ENCODE results near the gene NUMA1.

The NUMA1 gene

GRCh38 chr11:72069787-72070251, 10.5 kb downstream of the NUMA1 start:
- Histone ChIP-seq H3K79me2 (peaks cover 8% of the 10 kb centered on the region), H3K9ac (no peak overlapping the region), H2AFZ (peak overlapping the region; percentile 64), H3K9me3 (ENCODE audit: control insufficient read depth, low read length) (no peaks in the 10 kb centered on the region), H3K4me3 (ENCODE audit: low read depth, low read length) (peak overlapping the region; percentile 16), H3K4me2 (ENCODE audit: low read length) (peak overlapping the region; percentile 57), H3K27me3 (ENCODE audit: control insufficient read depth, insufficient read depth, low read length) (no peaks in the 10 kb centered on the region), H3K27ac (peak overlapping the region; percentile 84), H3K4me1 (peaks cover 16% of the 10 kb centered on the region), H3K36me3 (ENCODE audit: control insufficient read depth, insufficient read depth, low read length) (no peaks in the 10 kb centered on the region)
- no peak for TF ChIP-seq CTCF (IDR thresholded peaks at IDR 0.05)

GRCh38 chr11:72069200-72069599, 11.1 kb downstream of the NUMA1 start:
- peaks cover 16% of the 10 kb centered on the region for H3K4me1 ChIP-seq
- H3K9ac ChIP-seq = no peak overlapping the region

GRCh38 chr11:72067676-72068075, 12.7 kb downstream of the NUMA1 start:
- H3K9ac ChIP-seq = no peak overlapping the region
- no peaks in the 10 kb centered on the region for H3K9me3 ChIP-seq (ENCODE audit: control insufficient read depth, low read length)
- no peak overlapping the region for H3K4me2 ChIP-seq (ENCODE audit: low read length)
- H3K79me2 ChIP-seq = peaks cover 13% of the 10 kb centered on the region
- H3K27me3 ChIP-seq (ENCODE audit: control insufficient read depth, insufficient read depth, low read length) = no peaks in the 10 kb centered on the region
- no peak overlapping the region for H2AFZ ChIP-seq
- peaks cover 16% of the 10 kb centered on the region for H3K4me1 ChIP-seq
- no peak for TF ChIP-seq CTCF (IDR thresholded peaks at IDR 0.05)
- no peaks in the 10 kb centered on the region for H3K36me3 ChIP-seq (ENCODE audit: control insufficient read depth, insufficient read depth, low read length)
- no peak overlapping the region for H3K4me3 ChIP-seq (ENCODE audit: low read depth, low read length)
- no peak overlapping the region for H3K27ac ChIP-seq

More at GRCh38 chr11:72069200-72069599, 11.1 kb downstream of the NUMA1 start:
- no peaks in the 10 kb centered on the region for H3K9me3 ChIP-seq (ENCODE audit: control insufficient read depth, low read length)
- H3K27me3 ChIP-seq (ENCODE audit: control insufficient read depth, insufficient read depth, low read length) = no peaks in the 10 kb centered on the region
- peak overlapping the region; percentile 84 for H3K27ac ChIP-seq
- peak overlapping the region; percentile 64 for H2AFZ ChIP-seq
- H3K4me2 ChIP-seq (ENCODE audit: low read length) = peak overlapping the region; percentile 44
- H3K4me3 ChIP-seq (ENCODE audit: low read depth, low read length) = peak overlapping the region; percentile 16
- H3K36me3 ChIP-seq (ENCODE audit: control insufficient read depth, insufficient read depth, low read length) = no peaks in the 10 kb centered on the region
- H3K79me2 ChIP-seq = peaks cover 8% of the 10 kb centered on the region
- TF ChIP-seq CTCF (IDR thresholded peaks at IDR 0.05) = no peak

GRCh38 chr11:72067266-72067665, 13.1 kb downstream of the NUMA1 start:
- no peaks in the 10 kb centered on the region for H3K27me3 ChIP-seq (ENCODE audit: control insufficient read depth, insufficient read depth, low read length)
- no peaks in the 10 kb centered on the region for H3K36me3 ChIP-seq (ENCODE audit: control insufficient read depth, insufficient read depth, low read length)
- H2AFZ ChIP-seq = no peak overlapping the region
- TF ChIP-seq CTCF (IDR thresholded peaks at IDR 0.05) = no peak
- H3K9ac ChIP-seq = no peak overlapping the region
- no peak overlapping the region for H3K27ac ChIP-seq
- H3K4me3 ChIP-seq (ENCODE audit: low read depth, low read length) = no peak overlapping the region
- H3K4me2 ChIP-seq (ENCODE audit: low read length) = no peak overlapping the region
- H3K79me2 ChIP-seq = peaks cover 17% of the 10 kb centered on the region
- no peaks in the 10 kb centered on the region for H3K9me3 ChIP-seq (ENCODE audit: control insufficient read depth, low read length)
- H3K4me1 ChIP-seq = peaks cover 15% of the 10 kb centered on the region

- no peak for TF ChIP-seq CTCF (IDR thresholded peaks at IDR 0.05)
- no peak overlapping the region for H3K27ac ChIP-seq
- no peaks in the 10 kb centered on the region for H3K27me3 ChIP-seq (ENCODE audit: control insufficient read depth, insufficient read depth, low read length)
Measured at GRCh38 chr11:72066855-72067254, 13.5 kb downstream of the NUMA1 start.

More at GRCh38 chr11:72066855-72067254, 13.5 kb downstream of the NUMA1 start:
- H3K9me3 ChIP-seq (ENCODE audit: control insufficient read depth, low read length) = no peaks in the 10 kb centered on the region
- H3K9ac ChIP-seq = no peak overlapping the region
- peaks cover 12% of the 10 kb centered on the region for H3K4me1 ChIP-seq
- H3K36me3 ChIP-seq (ENCODE audit: control insufficient read depth, insufficient read depth, low read length) = no peaks in the 10 kb centered on the region
- H2AFZ ChIP-seq = no peak overlapping the region
- H3K4me2 ChIP-seq (ENCODE audit: low read length) = no peak overlapping the region
- peaks cover 17% of the 10 kb centered on the region for H3K79me2 ChIP-seq
- no peak overlapping the region for H3K4me3 ChIP-seq (ENCODE audit: low read depth, low read length)

All from parathyroid adenoma (tissue), 2 donors.